WTC11 (cell line): Measurements from ENCODE around the gene AVPR2.

Source experiments
- E2F4 ChIP-seq: sonication (generic); formaldehyde crosslinking; IDR thresholded peaks from 2 replicates; pipeline ENCODE4 v1.8.1; 2022; ENCODE audit warnings: low read depth, mild to moderate bottlenecking, moderate library complexity, missing genetic modification reagents, borderline replicate concordance
- IRF2 ChIP-seq: sonication (generic); formaldehyde crosslinking; IDR thresholded peaks from 2 replicates; pipeline ENCODE4 v1.8.0; 2022; ENCODE audit warnings: low read depth, missing genetic modification reagents, borderline replicate concordance
- MAX ChIP-seq: sonication (generic); formaldehyde crosslinking; IDR thresholded peaks from 2 replicates; pipeline ENCODE4 v1.8.0; 2022; ENCODE audit warnings: mild to moderate bottlenecking, missing genetic modification reagents
- TF ChIP-seq, protein P1 (sequence below): fragments of 200-600 bp; IDR thresholded peaks from 2 replicates; pipeline ENCODE4 v1.8.0; 2022; ENCODE audit warnings: antibody characterized with exemption
- TF ChIP-seq, protein P2 (sequence below): sonication (generic); formaldehyde crosslinking; IDR thresholded peaks from 2 replicates; pipeline ENCODE4 v1.8.1; 2023; ENCODE audit warnings: mild to moderate bottlenecking, missing genetic modification reagents, borderline replicate concordance
- TF ChIP-seq, protein P3 (sequence below): sonication (generic); formaldehyde crosslinking; IDR thresholded peaks from 2 replicates; pipeline ENCODE4 v1.8.0; 2022; ENCODE audit warnings: mild to moderate bottlenecking, missing genetic modification reagents

- TF ChIP-seq, protein P1, sequence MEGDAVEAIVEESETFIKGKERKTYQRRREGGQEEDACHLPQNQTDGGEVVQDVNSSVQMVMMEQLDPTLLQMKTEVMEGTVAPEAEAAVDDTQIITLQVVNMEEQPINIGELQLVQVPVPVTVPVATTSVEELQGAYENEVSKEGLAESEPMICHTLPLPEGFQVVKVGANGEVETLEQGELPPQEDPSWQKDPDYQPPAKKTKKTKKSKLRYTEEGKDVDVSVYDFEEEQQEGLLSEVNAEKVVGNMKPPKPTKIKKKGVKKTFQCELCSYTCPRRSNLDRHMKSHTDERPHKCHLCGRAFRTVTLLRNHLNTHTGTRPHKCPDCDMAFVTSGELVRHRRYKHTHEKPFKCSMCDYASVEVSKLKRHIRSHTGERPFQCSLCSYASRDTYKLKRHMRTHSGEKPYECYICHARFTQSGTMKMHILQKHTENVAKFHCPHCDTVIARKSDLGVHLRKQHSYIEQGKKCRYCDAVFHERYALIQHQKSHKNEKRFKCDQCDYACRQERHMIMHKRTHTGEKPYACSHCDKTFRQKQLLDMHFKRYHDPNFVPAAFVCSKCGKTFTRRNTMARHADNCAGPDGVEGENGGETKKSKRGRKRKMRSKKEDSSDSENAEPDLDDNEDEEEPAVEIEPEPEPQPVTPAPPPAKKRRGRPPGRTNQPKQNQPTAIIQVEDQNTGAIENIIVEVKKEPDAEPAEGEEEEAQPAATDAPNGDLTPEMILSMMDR: no peak
- TF ChIP-seq, protein P2, sequence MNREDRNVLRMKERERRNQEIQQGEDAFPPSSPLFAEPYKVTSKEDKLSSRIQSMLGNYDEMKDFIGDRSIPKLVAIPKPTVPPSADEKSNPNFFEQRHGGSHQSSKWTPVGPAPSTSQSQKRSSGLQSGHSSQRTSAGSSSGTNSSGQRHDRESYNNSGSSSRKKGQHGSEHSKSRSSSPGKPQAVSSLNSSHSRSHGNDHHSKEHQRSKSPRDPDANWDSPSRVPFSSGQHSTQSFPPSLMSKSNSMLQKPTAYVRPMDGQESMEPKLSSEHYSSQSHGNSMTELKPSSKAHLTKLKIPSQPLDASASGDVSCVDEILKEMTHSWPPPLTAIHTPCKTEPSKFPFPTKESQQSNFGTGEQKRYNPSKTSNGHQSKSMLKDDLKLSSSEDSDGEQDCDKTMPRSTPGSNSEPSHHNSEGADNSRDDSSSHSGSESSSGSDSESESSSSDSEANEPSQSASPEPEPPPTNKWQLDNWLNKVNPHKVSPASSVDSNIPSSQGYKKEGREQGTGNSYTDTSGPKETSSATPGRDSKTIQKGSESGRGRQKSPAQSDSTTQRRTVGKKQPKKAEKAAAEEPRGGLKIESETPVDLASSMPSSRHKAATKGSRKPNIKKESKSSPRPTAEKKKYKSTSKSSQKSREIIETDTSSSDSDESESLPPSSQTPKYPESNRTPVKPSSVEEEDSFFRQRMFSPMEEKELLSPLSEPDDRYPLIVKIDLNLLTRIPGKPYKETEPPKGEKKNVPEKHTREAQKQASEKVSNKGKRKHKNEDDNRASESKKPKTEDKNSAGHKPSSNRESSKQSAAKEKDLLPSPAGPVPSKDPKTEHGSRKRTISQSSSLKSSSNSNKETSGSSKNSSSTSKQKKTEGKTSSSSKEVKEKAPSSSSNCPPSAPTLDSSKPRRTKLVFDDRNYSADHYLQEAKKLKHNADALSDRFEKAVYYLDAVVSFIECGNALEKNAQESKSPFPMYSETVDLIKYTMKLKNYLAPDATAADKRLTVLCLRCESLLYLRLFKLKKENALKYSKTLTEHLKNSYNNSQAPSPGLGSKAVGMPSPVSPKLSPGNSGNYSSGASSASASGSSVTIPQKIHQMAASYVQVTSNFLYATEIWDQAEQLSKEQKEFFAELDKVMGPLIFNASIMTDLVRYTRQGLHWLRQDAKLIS (CRISPR knock-in tag): no peak
- TF ChIP-seq MAX: no peak
- TF ChIP-seq IRF2 (CRISPR knock-in tag): no peak
- TF ChIP-seq, protein P3, sequence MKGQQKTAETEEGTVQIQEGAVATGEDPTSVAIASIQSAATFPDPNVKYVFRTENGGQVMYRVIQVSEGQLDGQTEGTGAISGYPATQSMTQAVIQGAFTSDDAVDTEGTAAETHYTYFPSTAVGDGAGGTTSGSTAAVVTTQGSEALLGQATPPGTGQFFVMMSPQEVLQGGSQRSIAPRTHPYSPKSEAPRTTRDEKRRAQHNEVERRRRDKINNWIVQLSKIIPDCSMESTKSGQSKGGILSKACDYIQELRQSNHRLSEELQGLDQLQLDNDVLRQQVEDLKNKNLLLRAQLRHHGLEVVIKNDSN: no peak
- no peak for TF ChIP-seq E2F4
Observed at GRCh38 chrX:153913701-153914100, 9.2 kb downstream of the AVPR2 start.
